Right lobe of liver (tissue), 6 donors: ENCODE data around the gene ORAI1. TPM values are rescaled to one million over a fixed set of nuclear protein-coding genes. Genes with fewer than 3 reads are reported as not detected.

ENCODE experiments used
- ATAC-seq, 4 donors: fragments of 200-7000 bp; cut with Tn5 transposase; one replicate each; pipeline ENCODE4 v1.9.1; 2020; ENCODE audit warnings: mild to moderate bottlenecking in 4 of 4, moderate library complexity in 4 of 4
- DNase-seq, 3 donors: peaks; one replicate each; pipeline ENCODE4 v3.0.0-alpha.2; 2020
- H3K27ac ChIP-seq, 3 donors: fragments of 200-600 bp; one replicate each; pipeline ENCODE4 v1.8.0; 2022
- H3K27me3 ChIP-seq, 2 donors: fragments of 200-600 bp; one replicate each; pipeline ENCODE4 v1.8.0; 2022
- H3K36me3 ChIP-seq, 4 donors: fragments of 200-600 bp; sonication (generic) in 1 of 4; one replicate each; pipeline versions ENCODE4 v1.5.1 to v1.8.0; 2017 to 2022; ENCODE audit warnings: control low read depth in 1 of 4
- H3K4me1 ChIP-seq, 4 donors: fragments of 200-600 bp; sonication (generic) in 1 of 4; one replicate each; pipeline versions ENCODE4 v1.5.1 to v1.8.0; 2017 to 2022; ENCODE audit warnings: control low read depth in 1 of 4
- H3K4me3 ChIP-seq, 3 donors: fragments of 200-600 bp; one replicate each; pipeline ENCODE4 v1.8.0; 2022
- H3K9me3 ChIP-seq, 4 donors: fragments of 200-600 bp; sonication (generic) in 1 of 4; one replicate each; pipeline versions ENCODE4 v1.5.1 to v1.8.0; 2017 to 2022; ENCODE audit warnings: control low read depth in 1 of 4
- POLR2A ChIP-seq: fragments of 450-650 bp; IDR thresholded peaks from one replicate; pipeline ENCODE4 v1.6.1; 2017; ENCODE audit warnings: antibody characterized with exemption, mild to moderate bottlenecking
- WGBS: methylation state at CpG from one replicate; pipeline ENCODE4 v1.1.6; 2018; ENCODE audit warnings: low coverage, low lambda C conversion rate; ENCODE audit not compliant: insufficient coverage; ENCODE audit errors: missing lambda C conversion rate; 5-methylcytosine and 5-hydroxymethylcytosine counted together
- intact Hi-C, 2 donors: fragments of 100-400 bp; cut with DNase I; formaldehyde crosslinking; loops; one replicate each; pipeline versions ENCODE4 v1.11.2 to v1.14.1; 2022
- total RNA-seq, 6 experiments: library from RNA; depleted of rRNA in 2 of 6; stranded (reverse); fragments of >200 nt in 2 of 6; fragmentation: NEBNext Ultra II Directional in 3 of 6; extraction: Animal tissue kit (Norgen Biotek cat#: 25700) in 3 of 6; gene quantifications; one replicate each; pipeline versions ENCODE4 v1.1.0 to v1.2.4, GENCODE V29; 2016 to 2023
- TF ChIP-seq, protein P1 (sequence below), 4 donors: fragments of 200-600 bp in 3 of 4; fragments of 450-650 bp in 1 of 4; IDR thresholded peaks; one replicate each; pipeline versions ENCODE4 v1.5.1 to v1.8.0; 2016 to 2022; ENCODE audit warnings: antibody characterized with exemption in 4 of 4, mild to moderate bottlenecking in 2 of 4
- donor health status: DM: no; HTN: yes; CAD: no.
- donor health status: DM: no; HTN: no; CAD: no.
- donor health status: DM: no; HTN: no; CAD: no.
- donor health status: DM: no; HTN: yes; CAD: no.
- donor health status: DM: no; HTN: yes; CAD: no.

ORAI1 gene
- total RNA-seq, 6 experiments from 2014 or later = 6.9 to 14.4 (median 9.0) TPM

DNA sequence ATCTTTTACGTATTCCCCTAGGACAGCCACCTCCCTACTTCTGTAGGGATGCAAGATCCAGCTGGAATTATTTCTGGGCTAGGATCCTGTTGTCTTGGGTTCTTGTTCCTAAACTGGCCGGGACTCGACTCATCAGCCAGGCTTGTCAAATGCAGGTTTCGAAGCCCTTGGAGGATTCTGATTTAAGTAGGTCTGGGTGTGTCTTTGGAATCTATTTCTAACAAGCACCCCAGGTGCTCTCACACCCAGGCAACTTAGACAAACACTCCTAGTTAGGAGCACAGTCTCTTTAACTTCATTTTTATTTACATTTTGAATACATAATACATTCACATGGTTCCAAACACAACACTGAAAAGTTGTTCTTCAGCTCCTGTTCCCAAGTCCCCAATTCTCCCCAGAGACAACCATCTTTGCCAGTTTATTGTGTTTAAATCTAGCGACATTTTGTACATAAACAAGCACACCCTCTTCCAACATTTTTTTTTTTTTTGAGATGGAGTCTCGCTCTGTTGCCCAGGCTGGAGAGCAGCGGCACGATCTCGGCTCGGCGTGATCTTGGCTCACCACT lies 22.2 kb downstream of the ORAI1 start:
- Histone ChIP-seq H3K36me3 (no peaks in the 10 kb centered on the region), H3K4me1 (no peaks in the 10 kb centered on the region), H3K27me3 (no peaks in the 10 kb centered on the region), H3K27ac (no peak overlapping the region), H3K9me3 (no peaks in the 10 kb centered on the region), H3K4me3 (no peak overlapping the region)
- 85% methylated on average over 4 of the region's 11 CpGs for WGBS
- ATAC-seq (no peak), DNase-seq (no peak)
- intact Hi-C loops = no loop called here
- TF ChIP-seq, protein P1, sequence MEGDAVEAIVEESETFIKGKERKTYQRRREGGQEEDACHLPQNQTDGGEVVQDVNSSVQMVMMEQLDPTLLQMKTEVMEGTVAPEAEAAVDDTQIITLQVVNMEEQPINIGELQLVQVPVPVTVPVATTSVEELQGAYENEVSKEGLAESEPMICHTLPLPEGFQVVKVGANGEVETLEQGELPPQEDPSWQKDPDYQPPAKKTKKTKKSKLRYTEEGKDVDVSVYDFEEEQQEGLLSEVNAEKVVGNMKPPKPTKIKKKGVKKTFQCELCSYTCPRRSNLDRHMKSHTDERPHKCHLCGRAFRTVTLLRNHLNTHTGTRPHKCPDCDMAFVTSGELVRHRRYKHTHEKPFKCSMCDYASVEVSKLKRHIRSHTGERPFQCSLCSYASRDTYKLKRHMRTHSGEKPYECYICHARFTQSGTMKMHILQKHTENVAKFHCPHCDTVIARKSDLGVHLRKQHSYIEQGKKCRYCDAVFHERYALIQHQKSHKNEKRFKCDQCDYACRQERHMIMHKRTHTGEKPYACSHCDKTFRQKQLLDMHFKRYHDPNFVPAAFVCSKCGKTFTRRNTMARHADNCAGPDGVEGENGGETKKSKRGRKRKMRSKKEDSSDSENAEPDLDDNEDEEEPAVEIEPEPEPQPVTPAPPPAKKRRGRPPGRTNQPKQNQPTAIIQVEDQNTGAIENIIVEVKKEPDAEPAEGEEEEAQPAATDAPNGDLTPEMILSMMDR (IDR thresholded peaks at IDR 0.05) = no peak
- no peak for TF ChIP-seq POLR2A

DNA sequence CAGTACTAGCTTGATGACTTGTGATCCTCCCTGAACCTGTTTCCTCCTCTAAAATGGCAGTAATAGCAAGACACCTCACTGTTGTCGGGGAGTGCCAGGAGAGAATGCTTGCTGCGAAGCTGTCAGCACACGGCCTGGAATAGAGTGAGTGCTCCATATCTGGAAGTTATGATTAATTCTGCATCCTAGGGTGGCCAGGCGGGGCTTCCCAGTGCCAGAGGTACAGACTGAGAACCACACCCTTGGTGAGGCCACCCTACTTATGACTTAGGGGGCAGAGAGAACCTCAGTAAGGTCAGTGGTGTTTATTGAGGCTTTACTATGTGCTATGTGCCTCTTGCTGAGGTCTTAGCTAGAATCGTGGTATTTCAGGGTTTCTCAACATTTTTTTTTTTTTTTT lies 23.0 kb downstream of the ORAI1 start:
- intact Hi-C loops = no loop called here
- no peaks in the 10 kb centered on the region for H3K36me3 ChIP-seq
- no peaks in the 10 kb centered on the region for H3K27me3 ChIP-seq
- no peaks in the 10 kb centered on the region for H3K9me3 ChIP-seq
- 93% methylated on average over 3 of the region's 5 CpGs for WGBS
- ATAC-seq = no peak
- no peak overlapping the region for H3K27ac ChIP-seq
- no peak for DNase-seq
- H3K4me3 ChIP-seq = no peak overlapping the region
- no peak for TF ChIP-seq POLR2A
- TF ChIP-seq, protein P1 (IDR thresholded peaks at IDR 0.05) = no peak
- H3K4me1 ChIP-seq = no peaks in the 10 kb centered on the region

DNA sequence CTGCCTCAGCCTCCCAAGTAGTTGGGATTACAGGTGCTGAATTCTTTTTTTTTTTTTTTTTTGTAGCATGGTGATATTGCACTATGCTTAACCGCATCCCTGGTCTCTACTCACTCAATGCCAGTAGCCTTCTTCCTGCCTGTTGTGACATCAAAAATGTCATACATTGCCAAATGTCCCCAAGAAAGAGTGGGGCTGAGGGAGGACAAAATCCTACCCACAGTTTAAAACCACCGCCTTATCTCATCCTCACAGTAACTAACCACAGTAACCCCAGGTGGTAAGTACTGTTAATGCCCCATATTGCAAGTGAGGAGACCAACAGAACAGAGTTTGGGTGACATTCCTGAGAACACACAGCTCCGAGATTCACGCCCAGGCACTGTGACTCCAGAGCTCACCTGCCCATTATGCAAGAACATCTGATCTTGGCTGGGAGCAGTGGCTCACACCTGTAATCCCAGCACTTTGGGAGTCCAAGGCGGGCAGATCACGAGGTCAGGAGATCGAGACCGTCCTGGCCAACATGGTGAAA lies 23.6 kb downstream of the ORAI1 start:
- no peaks in the 10 kb centered on the region for H3K27me3 ChIP-seq
- peak in 1 of 4 donors; percentile 14 for ATAC-seq
- H3K4me1 ChIP-seq = no peaks in the 10 kb centered on the region
- intact Hi-C loops = no loop called here
- WGBS = 73% methylated on average over 2 of the region's 8 CpGs
- no peak for DNase-seq
- H3K4me3 ChIP-seq = no peak overlapping the region
- no peaks in the 10 kb centered on the region for H3K36me3 ChIP-seq
- no peak for TF ChIP-seq POLR2A
- TF ChIP-seq, protein P1 (IDR thresholded peaks at IDR 0.05) = no peak
- no peaks in the 10 kb centered on the region for H3K9me3 ChIP-seq
- no peak overlapping the region for H3K27ac ChIP-seq

DNA sequence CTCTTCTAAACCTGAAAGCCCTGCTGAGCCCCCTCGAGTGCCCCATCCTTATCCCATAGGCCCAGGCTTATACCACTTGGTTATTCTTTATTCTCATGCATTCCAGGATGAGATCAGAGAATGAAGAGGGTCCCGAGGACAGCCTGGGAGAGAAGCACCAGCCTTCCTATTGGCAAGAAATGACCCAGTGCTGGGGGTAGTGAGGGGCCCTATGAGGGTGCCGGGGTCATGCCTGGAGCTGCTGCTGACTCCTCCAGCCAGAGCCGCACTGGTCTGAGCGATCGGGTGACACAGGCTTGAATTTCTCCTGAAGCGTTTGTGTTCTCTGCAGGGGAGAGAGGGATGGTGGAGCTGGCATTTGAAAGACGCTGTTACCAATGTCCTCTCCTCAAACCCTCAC lies 25.0 kb downstream of the ORAI1 start:
- Histone ChIP-seq H3K4me3 (no peak overlapping the region), H3K4me1 (no peaks in the 10 kb centered on the region), H3K27ac (no peak overlapping the region), H3K36me3 (no peaks in the 10 kb centered on the region), H3K27me3 (no peaks in the 10 kb centered on the region), H3K9me3 (no peaks in the 10 kb centered on the region)
- intact Hi-C loops = no loop called here
- 90% methylated on average over 4 of the region's 8 CpGs for WGBS
- no peak for ATAC-seq
- TF ChIP-seq, protein P1 (IDR thresholded peaks at IDR 0.05) = no peak
- no peak for TF ChIP-seq POLR2A
- DNase-seq = no peak
